Stimulated activated CD4-positive, alpha-beta T cell treated with anti-CD3 and anti-CD28 coated beads, TNF-alpha, amount 100 ng/mL, for 4 hours (primary cell): ENCODE data around the gene NHLH1.
"Not testable (repeated sequence)": the region's sequence is repeated elsewhere in the genome, so short reads cannot be mapped to it uniquely, and the experiment has no call there.

Experiments used
- DNase-seq, 3 experiments: peaks; one replicate each; pipeline ENCODE4 v3.0.0-alpha.2; 2020; ENCODE audit warnings: low read depth in 3 of 3

NHLH1 gene

DNA sequence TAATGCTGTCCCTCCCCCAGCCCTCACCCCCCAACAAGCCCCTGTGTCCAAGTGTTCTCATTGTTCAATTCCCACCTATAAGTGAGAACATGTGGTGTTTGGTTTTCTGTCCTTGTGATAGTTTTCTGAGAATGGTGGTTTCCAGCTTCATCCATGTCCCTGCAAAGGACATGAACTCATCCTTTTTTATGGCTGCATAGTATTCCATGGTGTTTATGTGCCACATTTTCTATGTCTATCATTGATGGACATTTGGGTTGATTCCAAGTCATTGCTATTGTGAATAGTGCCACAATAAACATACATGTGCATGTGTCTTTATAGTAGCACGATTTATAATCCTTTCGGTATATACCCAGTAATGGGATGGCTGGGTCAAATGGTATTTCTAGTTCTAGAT is 17.9 kb downstream of the NHLH1 start:
- DNase-seq = not testable (repeated sequence)

DNA sequence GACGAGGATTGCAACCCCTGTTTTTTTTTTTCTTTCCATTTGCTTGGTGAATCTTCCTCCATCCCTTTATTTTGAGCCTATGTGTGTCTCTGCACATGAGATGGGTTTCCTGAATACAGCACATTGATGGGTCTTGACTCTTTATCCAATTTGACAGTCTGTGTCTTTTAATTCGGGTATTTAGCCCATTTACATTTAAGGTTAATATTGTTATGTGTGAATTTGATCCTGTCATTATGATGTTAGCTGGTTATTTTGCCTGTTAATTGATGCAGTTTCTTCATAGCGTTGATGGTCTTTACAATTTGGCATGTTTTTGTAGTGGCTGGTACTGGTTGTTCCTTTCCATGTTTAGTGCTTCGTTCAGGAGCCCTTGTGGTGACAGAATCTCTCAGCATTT is 21.5 kb downstream of the NHLH1 start:
- not testable (repeated sequence) for DNase-seq

- DNase-seq = no peak
These were observed 27.8 kb downstream of the NHLH1 start for GRCh38 chr1:160394673-160395072.

DNA sequence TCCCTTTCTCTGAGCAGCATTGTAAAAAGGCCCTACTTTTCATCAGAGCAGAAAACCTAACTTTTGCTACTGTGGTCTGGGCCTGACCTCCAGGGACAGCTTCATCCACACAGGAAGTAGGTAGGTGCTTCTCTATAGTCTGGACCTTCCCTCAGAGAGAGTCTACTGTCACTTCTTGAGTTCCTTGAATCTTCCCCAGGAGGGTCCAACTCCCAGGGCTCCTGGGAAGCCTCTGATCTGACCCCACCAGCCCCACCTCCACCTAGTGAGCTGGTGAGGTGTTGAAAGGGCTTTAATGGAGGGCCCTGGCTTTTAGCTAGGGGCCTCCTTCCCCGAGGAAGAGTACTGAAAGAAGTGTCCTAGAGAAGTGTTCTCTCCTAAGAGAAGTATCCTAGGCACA is 30.8 kb downstream of the NHLH1 start:
- no peak for DNase-seq

DNA sequence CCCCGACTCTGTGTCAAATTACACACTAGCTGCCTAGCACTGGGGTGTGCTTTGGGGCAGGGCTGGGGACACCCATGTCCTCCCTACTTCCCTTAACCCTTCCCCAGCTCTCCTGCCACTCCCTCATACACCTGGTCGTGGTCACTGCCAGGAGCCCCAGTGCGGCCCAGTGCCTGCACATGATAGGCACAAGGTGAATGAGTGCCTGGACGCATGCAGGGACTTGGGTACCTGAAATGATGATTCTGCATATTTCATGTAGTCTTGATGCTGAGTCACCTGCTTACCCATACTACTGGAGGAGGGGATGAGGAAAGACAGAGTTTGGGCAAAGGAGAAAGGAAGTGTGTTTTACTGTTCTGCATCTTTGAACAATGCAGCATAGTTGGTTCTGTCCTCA is 32.0 kb downstream of the NHLH1 start:
- no peak for DNase-seq

- DNase-seq = no peak
These were observed 32.8 kb downstream of the NHLH1 start for GRCh38 chr1:160399544-160400222.

DNA sequence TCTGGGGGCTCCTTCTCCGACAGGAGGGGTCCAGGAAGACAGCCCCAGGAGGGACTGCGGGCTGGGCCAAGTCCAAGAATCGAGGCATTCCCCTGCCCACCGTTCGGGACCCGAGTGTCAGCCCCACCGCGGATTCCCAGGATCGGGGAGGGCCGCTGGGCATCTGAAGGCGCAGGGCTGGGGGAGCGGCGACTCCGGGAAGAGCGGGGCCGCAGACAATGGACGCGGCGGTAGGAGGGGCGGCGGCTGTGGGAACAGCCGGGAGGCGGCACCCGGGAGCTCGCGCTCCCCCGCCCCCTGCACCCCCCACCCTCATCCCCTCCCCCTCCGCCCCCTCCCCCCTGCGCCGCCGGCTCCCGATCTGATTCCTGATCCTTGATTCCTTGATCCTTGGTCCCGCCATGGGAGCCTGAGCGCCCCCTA is 33.4 kb downstream of the NHLH1 start, which contains the start of gene VANGL2:
Gene VANGL2 (plus strand): TSS at position 342 of the 423 bp plus-strand sequence. CDS start 15,274 bp downstream, outside the sequence.
- DNase-seq = no peak

- DNase-seq = no peak
These were observed 34.0 kb downstream of the NHLH1 start for GRCh38 chr1:160400646-160401486.

GRCh38 chr1:160401487-160401805 is 34.6 kb downstream of the NHLH1 start:
- no peak for DNase-seq

DNA sequence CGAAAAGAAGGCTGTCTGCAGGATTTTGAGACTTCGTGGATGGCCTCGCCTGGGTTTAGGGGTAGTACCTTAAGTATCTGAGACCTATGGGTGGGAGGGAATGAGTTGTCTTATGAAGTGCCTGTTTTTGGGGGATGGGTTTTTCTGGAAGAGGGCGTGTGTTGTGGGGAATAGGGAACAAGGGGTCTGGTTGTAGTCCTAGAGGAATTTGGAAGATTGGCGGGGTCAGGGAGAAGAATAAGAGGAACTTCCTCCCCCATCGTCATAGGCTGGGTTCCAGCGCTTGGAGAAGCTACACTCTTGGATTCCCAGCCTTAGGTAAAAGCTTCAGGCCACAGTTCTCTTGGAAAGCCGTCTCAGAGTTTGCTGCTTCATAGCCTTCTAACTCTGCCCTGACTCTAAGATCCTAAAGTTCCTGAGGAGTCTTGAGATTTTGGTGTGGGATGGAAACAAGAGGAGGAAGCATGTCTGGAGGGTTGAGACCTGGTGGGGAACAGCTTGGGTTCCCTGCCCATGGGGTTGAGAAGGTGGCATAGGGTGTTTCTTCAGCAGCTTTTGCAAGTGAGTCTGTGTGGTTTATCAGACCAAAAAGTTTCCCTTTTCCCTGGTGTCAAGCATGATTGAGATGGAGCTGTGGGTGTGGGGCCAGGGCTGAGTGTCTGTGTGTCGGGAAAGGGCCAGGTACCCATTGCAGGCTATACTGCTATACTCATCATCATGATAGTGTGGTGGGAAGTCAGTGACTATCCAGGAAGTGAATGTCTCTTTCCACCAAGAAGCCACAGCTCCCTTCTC is 35.3 kb downstream of the NHLH1 start:
- no peak for DNase-seq

DNA sequence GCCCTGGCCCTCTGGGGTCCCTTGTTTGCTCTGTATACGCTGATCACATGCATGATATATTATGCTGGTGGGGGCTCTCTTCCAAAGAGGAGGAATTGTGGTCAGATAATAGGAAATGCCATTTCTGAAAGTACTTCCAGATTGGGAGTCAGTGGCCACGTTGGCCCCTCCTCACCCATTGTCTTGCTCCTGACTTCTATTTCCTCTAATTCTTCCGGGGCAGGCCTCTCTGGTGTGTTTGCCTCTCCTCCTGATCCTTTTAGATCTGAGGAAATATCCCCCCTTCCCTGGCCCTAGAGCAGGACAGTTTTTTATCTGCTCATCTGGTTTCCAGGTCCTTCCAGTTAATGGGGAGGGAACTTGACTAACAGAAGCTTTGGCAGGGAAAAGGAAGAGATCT is 36.4 kb downstream of the NHLH1 start:
- DNase-seq = no peak

GRCh38 chr1:160404094-160404493 is 37.2 kb downstream of the NHLH1 start:
- DNase-seq = no peak

DNA sequence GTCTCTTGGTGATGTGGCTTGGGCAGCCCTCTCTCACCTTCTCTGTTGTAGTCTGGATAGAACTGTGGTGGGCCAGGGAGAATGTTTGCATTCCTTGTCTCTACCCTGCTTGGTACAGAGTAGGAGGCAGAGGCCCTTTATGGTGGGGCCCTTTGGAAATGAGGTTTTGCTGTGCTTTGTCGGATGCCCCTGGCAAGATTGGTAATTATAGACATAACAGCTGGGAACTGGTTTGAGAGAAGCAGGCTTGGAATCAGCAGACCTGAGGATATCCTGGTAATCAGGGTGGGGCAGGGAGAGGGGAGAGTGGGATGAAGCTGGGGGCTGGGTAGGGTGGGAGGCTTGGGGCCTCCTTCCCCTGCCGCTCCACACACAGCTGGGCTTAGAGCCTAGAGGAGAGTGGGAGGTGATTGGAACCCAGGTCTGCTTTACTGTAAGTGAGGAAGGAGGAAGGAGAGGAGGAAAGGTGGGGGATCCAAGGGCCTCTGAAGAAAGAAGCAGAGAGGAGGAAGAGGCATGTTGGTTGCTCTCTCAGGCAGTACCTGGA is 38.5 kb downstream of the NHLH1 start:
- no peak for DNase-seq

DNA sequence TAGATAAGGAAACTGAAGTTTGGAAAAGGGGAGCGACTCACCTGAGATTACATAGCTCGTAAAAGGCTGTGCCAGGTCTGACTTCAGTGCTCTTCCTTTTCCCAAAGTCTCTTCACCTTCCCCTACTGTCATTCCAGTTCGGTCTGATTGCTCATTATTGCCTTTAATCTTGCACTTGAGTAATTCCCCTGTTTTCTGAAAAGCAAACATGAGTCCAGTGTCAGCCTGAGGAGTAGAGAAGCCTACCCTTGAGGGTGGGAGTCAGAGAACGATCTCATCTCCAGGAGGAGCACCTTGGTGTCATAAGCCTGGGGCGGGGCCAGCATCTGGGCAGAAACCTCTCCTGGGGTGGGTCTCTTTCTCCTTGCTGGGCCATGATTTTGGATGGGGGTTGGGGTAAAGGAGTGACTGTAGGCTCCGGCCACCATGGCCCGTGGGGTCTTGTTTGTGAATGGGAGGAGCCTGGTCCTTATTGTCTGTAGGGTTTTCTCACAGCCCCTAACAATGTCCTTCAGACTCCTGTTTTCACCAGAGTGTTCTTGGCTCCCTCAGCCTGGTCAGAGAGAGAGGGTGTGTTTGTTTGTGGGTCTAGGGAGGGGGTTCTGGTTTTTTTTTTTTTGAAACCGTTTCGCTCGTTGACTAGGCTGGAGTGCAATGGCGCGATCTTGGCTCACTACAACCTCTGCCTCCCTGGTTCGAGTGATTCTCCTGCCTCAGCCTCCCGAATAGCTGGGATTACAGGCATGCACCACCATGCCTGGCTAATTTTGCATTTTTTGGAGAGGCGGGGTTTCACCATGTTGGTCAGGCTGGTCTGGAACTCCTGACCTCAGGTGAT is 39.5 kb downstream of the NHLH1 start:
- no peak for DNase-seq

DNA sequence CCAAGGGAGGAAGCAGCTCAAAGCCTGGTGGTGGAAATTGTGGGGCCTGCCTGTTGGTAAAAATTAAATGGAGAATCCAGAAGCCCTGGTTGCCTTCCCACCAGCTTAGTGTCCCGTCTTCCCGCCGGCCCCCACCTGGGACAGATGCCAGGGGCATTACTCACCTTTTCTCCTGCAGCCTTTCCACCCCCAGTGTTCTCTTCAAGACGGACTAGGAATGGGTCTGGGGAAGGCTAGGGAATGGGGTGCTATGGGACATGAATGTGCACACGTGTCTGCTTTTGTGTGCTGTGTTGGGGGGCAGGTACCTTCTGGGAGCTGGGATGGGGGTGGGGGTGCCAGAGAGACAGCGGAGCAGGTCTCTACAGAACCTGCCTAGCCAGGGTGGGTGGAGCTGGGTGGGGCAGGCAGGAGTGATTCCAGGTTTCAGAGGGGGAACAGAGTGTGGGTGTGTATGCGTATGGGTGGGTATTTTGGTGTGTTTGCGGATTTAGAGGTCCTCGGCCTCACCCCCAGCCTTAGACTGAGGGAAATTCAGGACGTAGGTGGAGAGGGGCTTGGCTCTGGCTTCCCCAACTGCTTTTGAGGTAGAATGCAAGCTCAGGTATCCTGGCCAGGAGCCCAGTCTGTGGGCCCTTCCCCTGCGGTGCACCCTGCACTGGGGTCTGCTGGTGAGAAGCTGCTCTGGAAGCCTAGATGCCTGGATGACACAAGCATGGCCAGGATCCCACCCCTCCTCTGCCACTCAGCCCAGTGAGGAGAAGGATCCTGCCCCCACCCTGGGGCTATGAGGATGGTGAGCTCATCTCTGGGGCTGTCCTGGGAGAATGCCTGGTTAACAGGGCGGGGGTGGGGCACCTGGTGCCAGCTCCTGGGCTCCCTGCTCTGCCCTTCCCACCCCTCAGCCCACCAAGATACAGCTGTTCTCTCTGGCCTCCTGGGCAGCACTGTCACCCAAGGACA is 41.2 kb downstream of the NHLH1 start:
- DNase-seq = no peak

DNA sequence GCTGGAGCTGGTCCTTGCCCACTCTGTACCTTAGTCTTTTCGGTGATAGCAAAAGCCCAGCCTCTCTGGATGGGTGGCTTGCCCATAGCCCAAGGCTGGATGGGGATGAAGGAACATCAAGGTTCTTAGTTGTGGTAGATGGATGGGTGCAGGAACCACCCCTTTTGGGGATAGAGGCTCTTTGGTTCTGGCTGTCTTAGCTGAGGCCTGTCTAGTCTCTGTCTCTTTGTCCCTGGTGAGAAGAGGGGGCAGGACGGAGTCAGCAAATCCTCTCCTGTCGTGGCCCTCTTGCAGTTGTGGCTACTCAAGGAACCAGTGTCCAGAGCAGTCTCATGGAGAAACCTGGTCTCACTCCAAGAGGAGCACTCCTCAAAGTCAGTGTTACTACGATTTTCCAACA is 42.0 kb downstream of the NHLH1 start:
- DNase-seq = no peak

DNA sequence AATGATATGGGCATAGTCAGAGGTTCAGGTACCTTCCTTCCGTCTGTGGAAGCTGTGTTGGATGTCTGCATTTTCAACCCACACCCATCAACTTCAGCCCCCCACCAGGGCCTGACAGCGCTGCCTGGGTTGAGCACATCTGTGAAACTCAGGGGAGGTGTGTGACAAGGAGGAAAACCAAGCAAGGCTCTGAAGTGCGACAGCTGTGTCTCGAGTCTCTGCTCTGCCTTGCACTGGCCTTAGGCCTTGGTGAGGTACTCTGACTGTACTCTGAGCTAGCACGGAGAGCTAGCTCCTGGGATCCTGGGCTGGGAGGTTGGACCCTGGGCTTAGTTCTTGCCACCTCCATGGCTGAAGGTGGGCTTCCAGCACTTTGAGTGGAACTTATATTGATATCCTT is 42.6 kb downstream of the NHLH1 start:
- DNase-seq = no peak

DNA sequence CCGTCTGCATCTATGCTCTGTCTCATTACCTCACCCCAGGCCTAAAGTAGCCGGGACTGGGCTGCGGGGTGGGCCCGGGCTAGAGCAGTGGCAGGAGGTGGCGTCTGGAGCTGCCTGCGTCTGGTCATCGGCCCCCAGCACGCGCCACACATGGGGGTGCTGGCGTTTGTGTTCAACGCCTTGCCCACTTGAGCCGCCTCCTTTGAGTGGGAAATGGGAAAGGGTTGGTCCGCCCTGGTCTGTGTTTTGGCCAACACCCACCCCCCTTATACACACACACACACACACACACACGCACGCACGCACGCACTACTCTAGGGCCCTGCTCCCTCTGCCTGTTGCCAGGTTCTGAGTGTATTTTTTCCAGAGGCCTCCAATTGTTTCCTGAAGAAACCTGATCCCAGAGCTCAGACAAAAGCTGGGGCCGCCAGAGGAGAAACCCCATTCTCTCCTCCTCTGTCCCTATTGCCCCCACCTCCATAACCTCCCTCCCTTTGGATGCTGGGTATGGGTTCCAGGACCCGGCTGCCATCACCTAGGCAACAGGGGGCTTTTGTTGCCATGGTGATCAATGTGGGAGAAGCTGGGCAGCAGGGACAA is 43.6 kb downstream of the NHLH1 start:
- DNase-seq = no peak

GRCh38 chr1:160411271-160412027 is 44.6 kb downstream of the NHLH1 start:
- no peak for DNase-seq
